ENCODE measurements around the gene CELF2.

DNA sequence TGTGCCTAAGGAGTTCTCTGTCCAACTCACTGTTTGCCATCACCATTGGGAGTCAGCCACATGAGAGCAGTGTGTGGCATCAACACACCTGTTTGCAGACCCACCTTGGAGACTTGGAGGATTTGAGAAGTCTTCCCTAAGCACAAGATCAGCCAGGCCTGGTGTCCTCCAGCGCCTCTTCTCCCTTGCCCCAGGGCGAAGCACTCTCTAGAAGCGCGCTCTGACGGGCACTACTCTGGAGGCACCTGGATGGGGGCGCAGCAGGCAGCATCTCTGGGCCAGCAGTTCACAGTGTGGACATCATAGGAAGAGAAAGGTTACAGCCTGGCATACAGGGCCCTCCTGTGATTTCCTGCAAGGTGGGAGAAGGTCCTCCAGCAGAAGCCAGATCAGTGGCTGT is 289.3 kb downstream of the CELF2 start:
- TF ChIP-seq, protein P1, sequence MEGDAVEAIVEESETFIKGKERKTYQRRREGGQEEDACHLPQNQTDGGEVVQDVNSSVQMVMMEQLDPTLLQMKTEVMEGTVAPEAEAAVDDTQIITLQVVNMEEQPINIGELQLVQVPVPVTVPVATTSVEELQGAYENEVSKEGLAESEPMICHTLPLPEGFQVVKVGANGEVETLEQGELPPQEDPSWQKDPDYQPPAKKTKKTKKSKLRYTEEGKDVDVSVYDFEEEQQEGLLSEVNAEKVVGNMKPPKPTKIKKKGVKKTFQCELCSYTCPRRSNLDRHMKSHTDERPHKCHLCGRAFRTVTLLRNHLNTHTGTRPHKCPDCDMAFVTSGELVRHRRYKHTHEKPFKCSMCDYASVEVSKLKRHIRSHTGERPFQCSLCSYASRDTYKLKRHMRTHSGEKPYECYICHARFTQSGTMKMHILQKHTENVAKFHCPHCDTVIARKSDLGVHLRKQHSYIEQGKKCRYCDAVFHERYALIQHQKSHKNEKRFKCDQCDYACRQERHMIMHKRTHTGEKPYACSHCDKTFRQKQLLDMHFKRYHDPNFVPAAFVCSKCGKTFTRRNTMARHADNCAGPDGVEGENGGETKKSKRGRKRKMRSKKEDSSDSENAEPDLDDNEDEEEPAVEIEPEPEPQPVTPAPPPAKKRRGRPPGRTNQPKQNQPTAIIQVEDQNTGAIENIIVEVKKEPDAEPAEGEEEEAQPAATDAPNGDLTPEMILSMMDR (conservative IDR thresholded peaks at IDR 0.05; ENCODE audit: low read depth, low read length), result no peak
- TF ChIP-seq EZH2 (IDR thresholded peaks at IDR 0.05; ENCODE audit: borderline replicate concordance, low read depth, low read length, poor library complexity, severe bottlenecking), result no peak
